Activated CD4-positive, alpha-beta memory T cell treated with anti-CD3 and anti-CD28 coated beads for 36 hours (primary cell): ENCODE measurements around the gene NATD1. TPM values are rescaled to one million over a fixed set of nuclear protein-coding genes. Genes with fewer than 3 reads are reported as not detected.
A peak's percentile ranks its signal among the peaks of the same experiment; 100 is the strongest.
"Not testable (repeated sequence)": the region's sequence is repeated elsewhere in the genome, so short reads cannot be mapped to it uniquely, and the experiment has no call there.

Source experiments
- CTCF ChIA-PET: fragments of 350-600 bp; sonication (Branson Sonifier 250); formaldehyde crosslinking; loops from one replicate; lab custom pipeline; 2021; ENCODE audit warnings: antibody characterized with exemption, inconsistent platforms; lab: Charles Lee
- POLR2A ChIA-PET: fragments of 350-600 bp; sonication (Branson Sonifier 250); formaldehyde crosslinking; loops from one replicate; lab custom pipeline; 2021; ENCODE audit warnings: antibody characterized with exemption; lab: Charles Lee
- DNase-seq: peaks from one replicate; pipeline ENCODE4 v3.0.0-alpha.2; 2020
- H3K27ac Mint-ChIP-seq: one replicate; pipeline ENCODE4 v1.8.0; 2021; ENCODE audit warnings: mixed read lengths
- H3K27me3 Mint-ChIP-seq: one replicate; pipeline ENCODE4 v1.8.0; 2021; ENCODE audit warnings: mixed read lengths
- H3K36me3 Mint-ChIP-seq: one replicate; pipeline ENCODE4 v1.8.0; 2021; ENCODE audit warnings: mixed read lengths
- H3K4me1 Mint-ChIP-seq: one replicate; pipeline ENCODE4 v1.8.0; 2021; ENCODE audit warnings: low read depth, mixed read lengths
- H3K4me3 Mint-ChIP-seq: one replicate; pipeline ENCODE4 v1.8.0; 2021; ENCODE audit warnings: mild to moderate bottlenecking, mixed read lengths
- H3K9me3 Mint-ChIP-seq: one replicate; pipeline ENCODE4 v1.8.0; 2021; ENCODE audit warnings: mixed read lengths
- intact Hi-C: fragments of 100-400 bp; cut with micrococcal nuclease; formaldehyde crosslinking; loops from one replicate; pipeline ENCODE4 v1.15.1; 2023
- total RNA-seq, 2 experiments: library from RNA; stranded (reverse); gene quantifications; one replicate each; pipeline ENCODE4 v1.2.3, GENCODE V29; 2021

Gene NATD1
- total RNA-seq, 2 experiments from 2014 or later: 3.0 to 3.2 TPM

DNA sequence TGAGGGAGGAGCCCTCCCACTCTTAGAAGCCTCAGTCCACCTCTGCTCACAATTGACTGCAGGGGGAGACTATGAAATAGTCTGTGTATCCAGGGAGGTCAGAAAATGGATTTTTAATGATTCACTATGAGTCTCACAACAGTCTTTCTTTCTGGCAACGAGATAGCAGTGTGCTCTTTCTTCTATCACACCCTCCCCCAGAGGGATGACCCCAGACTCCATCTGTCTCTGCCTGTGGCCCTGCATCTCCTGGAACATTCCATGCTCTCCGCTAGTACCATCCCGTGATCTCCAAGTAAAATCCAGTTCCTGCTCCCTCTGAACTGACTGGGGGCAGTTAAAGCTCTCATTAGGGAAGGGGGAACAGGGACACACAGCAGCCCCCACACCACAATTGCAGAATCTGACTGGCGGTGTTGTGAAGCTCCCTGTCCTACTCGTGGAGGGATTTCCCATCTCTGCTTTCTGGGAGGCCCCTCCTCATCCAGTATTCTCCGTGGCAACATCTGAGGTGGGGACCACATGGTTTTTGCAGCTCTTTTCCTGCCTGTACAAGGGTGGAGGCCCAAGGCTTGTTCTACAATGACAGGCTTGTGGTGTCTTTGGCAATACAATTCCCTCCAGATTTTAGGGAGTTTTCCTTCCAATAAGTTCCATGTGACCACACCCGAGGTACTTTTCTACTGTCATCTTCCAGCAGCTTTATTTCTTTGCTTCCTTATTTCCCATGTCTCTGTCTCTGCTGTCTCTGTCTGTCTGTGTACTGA, 19.4 kb downstream of the NATD1 start:
- H3K36me3 Mint-ChIP-seq: peaks cover 4% of the 10 kb centered on the region
- no peaks in the 10 kb centered on the region for H3K27me3 Mint-ChIP-seq
- ChIA-PET POLR2A (no interaction called here), CTCF (no interaction called here)
- intact Hi-C loops: no loop called here
- DNase-seq: no peak
- H3K9me3 Mint-ChIP-seq: peaks cover 8% of the 10 kb centered on the region
- H3K4me3 Mint-ChIP-seq: no peak overlapping the region
- H3K27ac Mint-ChIP-seq: no peak overlapping the region
- no peaks in the 10 kb centered on the region for H3K4me1 Mint-ChIP-seq

DNA sequence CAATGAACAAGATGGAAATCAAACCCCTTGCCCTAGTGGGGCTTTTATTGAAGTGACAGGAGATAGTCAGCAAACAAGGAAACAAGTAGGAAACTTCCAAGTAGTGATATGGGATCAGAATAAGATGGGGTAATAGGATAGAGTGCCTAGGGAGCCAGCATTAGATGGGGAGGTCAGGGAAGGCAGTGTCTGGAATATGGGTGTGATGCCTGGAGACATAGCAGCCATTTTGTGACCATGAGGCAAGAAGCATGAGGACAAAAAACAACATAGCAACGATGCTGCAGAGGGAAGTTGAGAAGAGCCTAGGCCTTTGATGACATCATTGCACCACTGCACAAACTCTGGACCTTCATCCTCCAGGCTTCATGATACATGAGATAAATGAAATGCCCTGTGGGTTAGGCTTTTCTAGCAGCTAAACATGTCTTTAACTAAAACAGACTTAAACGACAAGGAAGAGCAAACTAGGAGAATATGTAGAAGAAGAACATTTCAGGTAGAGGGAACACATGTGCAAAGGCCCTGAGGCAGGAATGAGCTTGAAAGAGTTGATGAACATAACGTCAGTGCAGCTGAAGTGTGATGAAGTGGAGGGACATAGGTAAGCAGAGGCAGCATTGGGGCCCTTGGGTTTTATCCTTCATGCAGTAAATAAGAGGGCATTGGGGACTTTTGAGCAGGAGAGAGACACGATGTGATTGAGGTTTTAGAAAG, 21.0 kb downstream of the NATD1 start:
- CTCF ChIA-PET: no interaction called here
- no peaks in the 10 kb centered on the region for H3K4me1 Mint-ChIP-seq
- DNase-seq: no peak
- H3K9me3 Mint-ChIP-seq: peaks cover 8% of the 10 kb centered on the region
- H3K27ac Mint-ChIP-seq: no peak overlapping the region
- H3K36me3 Mint-ChIP-seq: peaks cover 4% of the 10 kb centered on the region
- no peaks in the 10 kb centered on the region for H3K27me3 Mint-ChIP-seq
- intact Hi-C loops: no loop called here
- H3K4me3 Mint-ChIP-seq: no peak overlapping the region
- POLR2A ChIA-PET: no interaction called here

DNA sequence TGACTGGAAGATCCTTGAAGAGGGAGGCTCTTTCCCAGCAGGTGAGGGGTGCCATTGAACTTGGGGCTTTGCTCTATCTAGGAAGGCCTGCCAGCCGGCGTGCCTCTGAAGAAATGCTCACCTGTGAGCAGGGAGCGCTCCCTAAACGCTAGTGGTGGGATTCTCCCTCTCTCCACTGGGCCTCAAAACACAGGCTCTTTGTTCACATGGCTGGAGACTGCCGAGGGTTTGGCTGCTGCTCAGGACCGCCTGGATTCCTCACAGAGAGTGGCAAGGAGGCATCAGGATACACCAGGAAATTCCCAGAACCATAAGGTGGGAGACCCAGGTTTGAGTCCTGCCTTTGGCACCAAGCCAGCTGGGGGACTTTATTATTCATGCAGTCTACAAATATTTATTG, 21.7 kb downstream of the NATD1 start:
- ChIA-PET CTCF (no interaction called here), POLR2A (no interaction called here)
- DNase-seq: no peak
- H3K27me3 Mint-ChIP-seq: no peaks in the 10 kb centered on the region
- H3K4me1 Mint-ChIP-seq: no peaks in the 10 kb centered on the region
- H3K36me3 Mint-ChIP-seq: peaks cover 4% of the 10 kb centered on the region
- H3K27ac Mint-ChIP-seq: no peak overlapping the region
- intact Hi-C loops: no loop called here
- peaks cover 8% of the 10 kb centered on the region for H3K9me3 Mint-ChIP-seq
- no peak overlapping the region for H3K4me3 Mint-ChIP-seq

DNA sequence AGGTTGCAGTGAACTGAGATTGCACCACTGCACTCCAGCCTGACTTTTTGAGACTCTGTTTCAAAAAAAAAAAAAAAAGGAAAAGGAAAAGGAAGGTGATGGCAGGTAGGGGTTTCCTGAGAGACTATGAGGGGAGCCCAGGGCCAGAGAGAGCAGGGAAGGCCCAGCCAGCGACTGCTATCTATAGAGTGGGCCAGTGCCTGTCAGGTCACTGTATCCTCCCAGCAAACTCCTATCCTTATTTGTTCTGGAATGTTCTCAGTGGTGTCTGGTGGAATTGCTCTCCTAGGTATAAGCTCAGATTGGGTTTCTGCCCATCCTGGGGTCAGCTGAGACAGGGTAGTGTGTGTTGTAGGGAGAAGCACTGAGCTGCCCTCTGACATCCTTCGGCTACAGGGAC, 24.4 kb downstream of the NATD1 start:
- Mint-ChIP-seq H3K36me3 (peaks cover 4% of the 10 kb centered on the region), H3K4me1 (no peaks in the 10 kb centered on the region), H3K27ac (no peak overlapping the region), H3K9me3 (peaks cover 8% of the 10 kb centered on the region), H3K27me3 (no peaks in the 10 kb centered on the region), H3K4me3 (no peak overlapping the region)
- intact Hi-C loops: no loop called here
- ChIA-PET CTCF (no interaction called here), POLR2A (interaction anchor here (0.7 kb wide), 1 partner anchor 271 kb away, joined by 7 read pairs; no protein-coding TSS in a partner anchor)
- no peak for DNase-seq

DNA sequence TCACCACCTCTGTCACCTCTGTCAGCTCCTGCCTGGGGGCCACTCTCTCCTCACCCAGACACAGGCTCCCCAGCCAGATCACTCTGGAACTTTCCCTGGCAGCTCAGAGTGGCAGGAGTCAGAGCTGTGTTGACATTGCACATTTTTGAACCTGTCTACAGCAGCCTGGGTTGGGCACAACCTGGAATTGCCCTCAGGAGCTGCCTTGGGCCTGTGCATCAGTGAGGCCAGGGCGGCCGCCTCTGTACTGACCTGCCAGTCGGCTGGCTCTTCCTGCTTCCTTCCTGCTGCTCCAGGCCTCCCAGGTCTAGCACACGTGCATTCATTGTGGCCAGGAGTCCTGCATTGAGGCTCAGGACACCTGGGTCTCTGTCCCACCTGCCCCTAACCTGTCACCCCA, 25.1 kb downstream of the NATD1 start:
- intact Hi-C loops: no loop called here
- H3K36me3 Mint-ChIP-seq: peaks cover 4% of the 10 kb centered on the region
- no peaks in the 10 kb centered on the region for H3K27me3 Mint-ChIP-seq
- DNase-seq: no peak
- no peak overlapping the region for H3K4me3 Mint-ChIP-seq
- no peak overlapping the region for H3K27ac Mint-ChIP-seq
- peaks cover 8% of the 10 kb centered on the region for H3K9me3 Mint-ChIP-seq
- ChIA-PET CTCF (no interaction called here), POLR2A (no interaction called here)
- H3K4me1 Mint-ChIP-seq: no peaks in the 10 kb centered on the region

DNA sequence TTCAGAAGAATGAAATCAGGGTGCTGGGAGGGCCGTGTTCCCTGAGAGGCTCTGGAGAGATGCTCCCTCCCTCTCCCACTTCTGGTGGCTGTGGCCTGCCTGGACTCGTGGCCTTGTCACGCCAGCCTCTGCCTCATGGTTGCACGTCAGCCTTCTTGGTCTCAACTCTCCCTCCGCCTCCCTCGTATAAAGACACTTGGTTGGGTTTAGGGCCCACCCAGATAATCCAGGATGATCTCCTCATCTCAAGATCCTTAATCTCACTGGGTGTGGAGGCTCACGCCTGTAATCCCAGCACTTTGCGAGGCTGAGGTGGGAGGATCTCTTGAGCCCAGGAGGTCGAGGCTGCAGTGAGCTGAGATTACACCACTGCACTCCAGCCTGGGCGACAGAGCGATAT, 25.9 kb downstream of the NATD1 start:
- H3K27ac Mint-ChIP-seq, H3K27me3 Mint-ChIP-seq, H3K9me3 Mint-ChIP-seq, H3K4me1 Mint-ChIP-seq, CTCF ChIA-PET, H3K4me3 Mint-ChIP-seq, POLR2A ChIA-PET, H3K36me3 Mint-ChIP-seq, intact Hi-C loops, DNase-seq: not testable (repeated sequence)

DNA sequence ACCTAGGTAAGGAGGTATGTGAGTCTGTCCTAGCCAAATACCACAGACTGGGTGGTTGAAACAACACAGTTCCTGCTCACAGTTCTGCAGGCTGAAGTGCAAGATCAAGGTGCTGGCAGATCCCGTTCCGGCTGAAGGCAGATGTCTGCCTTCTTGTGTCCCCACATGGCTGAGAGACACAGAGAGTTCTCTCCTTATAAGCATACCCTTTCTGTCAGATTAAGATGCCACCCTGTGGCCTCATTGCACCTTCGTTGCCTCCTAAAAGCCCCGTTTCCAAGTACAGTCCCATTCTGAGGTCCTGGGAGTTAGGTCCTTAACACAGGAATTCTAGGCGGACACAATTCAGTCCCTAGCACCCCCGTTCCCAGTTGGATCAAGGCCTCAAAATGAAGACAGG, 30.1 kb downstream of the NATD1 start:
- POLR2A ChIA-PET: no interaction called here
- H3K4me1 Mint-ChIP-seq: peaks cover 5% of the 10 kb centered on the region
- H3K36me3 Mint-ChIP-seq: peaks cover 10% of the 10 kb centered on the region
- H3K4me3 Mint-ChIP-seq: no peak overlapping the region
- DNase-seq: no peak
- H3K27ac Mint-ChIP-seq: no peak overlapping the region
- CTCF ChIA-PET: no interaction called here
- H3K9me3 Mint-ChIP-seq: peaks cover 2% of the 10 kb centered on the region
- intact Hi-C loops: no loop called here
- no peaks in the 10 kb centered on the region for H3K27me3 Mint-ChIP-seq

DNA sequence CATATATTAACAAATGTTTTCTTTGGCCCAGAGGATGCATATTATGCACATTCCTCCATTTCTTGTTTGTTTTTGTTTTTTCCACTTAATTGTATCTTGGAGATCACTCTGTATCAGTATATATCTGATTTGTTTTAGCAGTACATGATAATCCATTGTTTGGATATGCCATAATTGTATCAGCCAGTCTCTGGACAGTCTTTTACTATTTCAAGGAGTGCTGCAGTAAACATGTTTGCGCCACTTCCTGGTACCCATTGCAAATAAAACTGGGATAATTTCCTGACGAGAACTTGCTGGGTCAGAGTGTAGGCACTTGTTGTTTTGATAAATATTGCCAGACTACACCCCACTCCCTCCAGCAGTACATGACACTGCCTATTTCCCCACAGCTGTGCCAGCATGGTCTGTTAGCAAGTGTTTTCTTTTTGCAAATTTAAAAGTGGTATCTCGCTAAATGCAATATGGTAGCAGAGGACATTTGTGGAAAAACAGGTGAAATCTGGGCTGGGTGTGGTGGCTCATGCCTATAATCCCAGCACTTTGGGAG, 34.3 kb downstream of the NATD1 start:
- CTCF ChIA-PET: no interaction called here
- H3K4me3 Mint-ChIP-seq: no peak overlapping the region

DNA sequence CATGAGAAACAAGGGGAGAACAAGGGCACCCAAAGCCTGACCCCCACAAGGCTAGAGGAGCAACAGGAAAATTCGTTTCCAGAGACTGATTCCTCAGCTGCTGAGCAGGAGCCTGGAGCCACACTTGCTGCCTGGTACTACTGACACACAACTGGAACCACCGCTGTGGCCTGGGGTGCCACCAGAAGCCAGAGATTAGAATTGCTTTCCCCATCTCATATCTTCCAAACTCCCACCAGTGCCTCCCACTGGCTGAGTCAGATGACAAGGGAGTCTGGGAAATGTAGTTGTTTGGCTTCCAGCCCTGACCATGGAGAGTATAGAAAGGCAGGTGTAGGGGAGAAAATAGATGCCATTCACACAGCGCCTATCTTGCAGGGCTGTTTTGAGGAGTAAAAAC, 35.1 kb downstream of the NATD1 start:
- Mint-ChIP-seq H3K9me3 (peaks cover 2% of the 10 kb centered on the region), H3K4me1 (peaks cover 40% of the 10 kb centered on the region), H3K36me3 (peaks cover 12% of the 10 kb centered on the region), H3K4me3 (no peak overlapping the region), H3K27ac (no peak overlapping the region), H3K27me3 (no peaks in the 10 kb centered on the region)
- ChIA-PET POLR2A (no interaction called here), CTCF (no interaction called here)
- intact Hi-C loops: no loop called here
- peak; percentile 77 for DNase-seq

More for the DNA sequence above, 34.3 kb downstream of the NATD1 start:
- intact Hi-C loops: no loop called here
- peaks cover 2% of the 10 kb centered on the region for H3K9me3 Mint-ChIP-seq
- H3K27me3 Mint-ChIP-seq: no peaks in the 10 kb centered on the region
- H3K36me3 Mint-ChIP-seq: peaks cover 12% of the 10 kb centered on the region
- POLR2A ChIA-PET: no interaction called here
- DNase-seq: no peak
- H3K4me1 Mint-ChIP-seq: peaks cover 37% of the 10 kb centered on the region
- no peak overlapping the region for H3K27ac Mint-ChIP-seq

DNA sequence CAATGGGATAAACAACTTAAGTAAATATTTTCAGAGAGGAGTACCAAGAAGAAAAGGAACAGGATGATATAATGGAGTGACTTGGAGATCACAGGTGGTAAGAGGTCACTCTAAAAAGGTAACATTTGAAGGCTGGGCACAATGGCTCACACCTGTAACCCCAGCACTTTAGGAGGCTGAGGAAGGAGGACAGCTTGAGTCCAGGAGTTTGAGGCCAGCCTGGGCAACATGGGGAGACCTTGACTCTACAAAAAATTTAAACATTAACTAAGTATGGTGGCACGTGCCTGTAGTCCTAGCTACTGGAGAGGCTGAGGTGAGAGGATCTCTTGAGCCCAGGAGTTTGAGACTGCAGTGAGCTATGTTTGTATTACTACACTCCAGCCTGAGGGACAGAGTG, 35.9 kb downstream of the NATD1 start:
- H3K4me3 Mint-ChIP-seq: no peak overlapping the region
- peaks cover 12% of the 10 kb centered on the region for H3K36me3 Mint-ChIP-seq
- H3K4me1 Mint-ChIP-seq: peaks cover 47% of the 10 kb centered on the region
- peaks cover 2% of the 10 kb centered on the region for H3K9me3 Mint-ChIP-seq
- no peaks in the 10 kb centered on the region for H3K27me3 Mint-ChIP-seq
- intact Hi-C loops: no loop called here
- CTCF ChIA-PET: interaction anchor here (1.9 kb wide), 1 partner anchor 98 kb away, joined by 5 read pairs; no protein-coding TSS in a partner anchor
- no peak for DNase-seq
- POLR2A ChIA-PET: no interaction called here
- H3K27ac Mint-ChIP-seq: no peak overlapping the region

DNA sequence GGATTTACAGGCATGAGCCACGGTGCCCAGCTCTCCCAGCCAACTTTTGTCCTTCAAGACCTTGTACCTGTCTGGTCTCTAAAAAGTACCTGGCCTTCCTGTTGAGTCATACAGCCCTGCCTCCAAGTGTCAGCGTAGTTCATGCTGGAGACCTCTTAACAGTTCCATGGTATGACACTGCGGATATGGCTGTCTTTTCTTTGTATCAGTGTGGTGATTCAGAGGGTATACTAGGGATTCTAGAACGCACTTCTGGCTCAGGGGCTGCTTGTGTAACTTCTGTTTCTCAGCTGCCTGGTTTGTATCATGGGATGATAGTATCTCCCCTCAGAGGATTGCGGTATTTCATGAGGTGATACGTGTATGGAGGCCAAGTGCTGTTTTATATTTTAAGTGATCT, 37.3 kb downstream of the NATD1 start:
- CTCF ChIA-PET: interaction anchor here (1.9 kb wide), 1 partner anchor 97 kb away, joined by 5 read pairs; no protein-coding TSS in a partner anchor
- H3K4me1 Mint-ChIP-seq: peaks cover 59% of the 10 kb centered on the region
- H3K9me3 Mint-ChIP-seq: no peaks in the 10 kb centered on the region
- no peaks in the 10 kb centered on the region for H3K27me3 Mint-ChIP-seq
- no peak overlapping the region for H3K27ac Mint-ChIP-seq
- POLR2A ChIA-PET: interaction anchor here (0.6 kb wide), 1 partner anchor 21 kb away, joined by 5 read pairs; no protein-coding TSS in a partner anchor
- H3K36me3 Mint-ChIP-seq: peaks cover 4% of the 10 kb centered on the region
- intact Hi-C loops: loop anchor here (2.0 kb wide), 1 partner anchor 37 kb away; the partner anchor contains the start of gene NATD1
- DNase-seq: no peak
- peak overlapping the region; percentile 84 for H3K4me3 Mint-ChIP-seq
